CD4-positive, CD25-positive, alpha-beta regulatory T cell (primary cell): ENCODE results near the gene INKA2. TPM values are rescaled to one million over a fixed set of nuclear protein-coding genes. Genes with fewer than 3 reads are reported as not detected.
"Not testable (repeated sequence)": the region's sequence is repeated elsewhere in the genome, so short reads cannot be mapped to it uniquely, and the experiment has no call there.

ENCODE experiments used
- ATAC-seq, 2 donors: fragments of 150-1000 bp; cut with Tn5 transposase; one replicate each; pipeline ENCODE4 v1.10.0; 2021; ENCODE audit warnings: low read depth in 2 of 2, moderate number of reproducible peaks in 2 of 2, moderate library complexity in 1 of 2
- DNase-seq, 3 donors: peaks; one replicate each; pipeline versions ENCODE4 v3.0.0 to v3.0.0-alpha.2; 2012 to 2022; ENCODE audit warnings: mixed read lengths in 1 of 3
- H3K27ac ChIP-seq: one replicate; pipeline ENCODE4 v1.7.0; 2013; ENCODE audit warnings: mild to moderate bottlenecking, low read length; ENCODE audit not compliant: insufficient read depth, poor library complexity, severe bottlenecking
- H3K27me3 ChIP-seq: one replicate; pipeline ENCODE4 v1.7.0; 2013; ENCODE audit warnings: low read length; ENCODE audit not compliant: control insufficient read depth, insufficient read depth
- H3K36me3 ChIP-seq: one replicate; pipeline ENCODE4 v1.7.0; 2013; ENCODE audit warnings: mild to moderate bottlenecking, low read length, moderate library complexity; ENCODE audit not compliant: control insufficient read depth, insufficient read depth
- H3K4me1 ChIP-seq: 2 replicates; pipeline ENCODE4 v1.7.0; 2013; ENCODE audit warnings: mild to moderate bottlenecking, low read length; ENCODE audit not compliant: insufficient read depth, control insufficient read depth, poor library complexity, severe bottlenecking
- H3K4me3 ChIP-seq: one replicate; pipeline ENCODE4 v1.7.0; 2013; ENCODE audit warnings: low read depth, mild to moderate bottlenecking, low read length, moderate library complexity
- H3K9me3 ChIP-seq, 2 experiments: 1 replicate in 1 of 2; 2 replicates in 1 of 2; pipeline ENCODE4 v1.7.0; 2013; ENCODE audit warnings: low read length in 2 of 2, mild to moderate bottlenecking in 1 of 2, moderate library complexity in 1 of 2; ENCODE audit not compliant: control insufficient read depth in 2 of 2
- H3K27ac Mint-ChIP-seq, 3 donors: one replicate each; pipeline ENCODE4 v1.8.0; 2020 to 2022; ENCODE audit warnings: mild to moderate bottlenecking in 3 of 3, mixed read lengths in 3 of 3, moderate library complexity in 2 of 3
- H3K27me3 Mint-ChIP-seq: one replicate; pipeline ENCODE4 v1.8.0; 2022; ENCODE audit warnings: mild to moderate bottlenecking, mixed read lengths
- H3K36me3 Mint-ChIP-seq: one replicate; pipeline ENCODE4 v1.8.0; 2020; ENCODE audit warnings: mixed read lengths
- H3K4me1 Mint-ChIP-seq, 4 donors: one replicate each; pipeline ENCODE4 v1.8.0; 2020 to 2022; ENCODE audit warnings: mixed read lengths in 4 of 4, mild to moderate bottlenecking in 1 of 4
- H3K4me3 Mint-ChIP-seq, 4 donors: one replicate each; pipeline ENCODE4 v1.8.0; 2020 to 2022; ENCODE audit warnings: mild to moderate bottlenecking in 4 of 4, mixed read lengths in 4 of 4, moderate library complexity in 3 of 4
- H3K9me3 Mint-ChIP-seq, 7 donors: one replicate each; pipeline ENCODE4 v1.8.0; 2020 to 2022; ENCODE audit warnings: mixed read lengths in 7 of 7, mild to moderate bottlenecking in 3 of 7, moderate library complexity in 2 of 7
- polyA plus RNA-seq, 4 donors: library from polyadenylated mRNA; unstranded; fragments of 300-500 nt; fragmentation: Illumina TruSeq; gene quantifications; one replicate each; pipeline ENCODE4 v1.2.3, GENCODE V29; 2021
- total RNA-seq: library from RNA; stranded (reverse); gene quantifications from one replicate; pipeline ENCODE4 v1.2.3, GENCODE V29; 2022

INKA2 gene
- total and polyA plus RNA-seq, 5 donors from 2014 or later: 0.31 TPM; not detected in 4

- not testable (repeated sequence) for H3K9me3 ChIP-seq, DNase-seq, H3K4me3 ChIP-seq, H3K9me3 Mint-ChIP-seq, H3K36me3 Mint-ChIP-seq, ATAC-seq, H3K27ac ChIP-seq, H3K27ac Mint-ChIP-seq, H3K36me3 ChIP-seq
- peaks cover 31% of the 10 kb centered on the region for H3K4me1 ChIP-seq
- peaks cover 13% of the 10 kb centered on the region for H3K27me3 ChIP-seq
- Mint-ChIP-seq H3K27me3 (peaks cover 44% of the 10 kb centered on the region), H3K4me3 (peak overlapping the region in 2 of 4 donors; percentile 73 to 87), H3K4me1 (peaks cover 0 to 25% (median 14%) of the 10 kb centered on the region in 4 donors)
These were observed 3.1 kb upstream of the INKA2 start for GRCh38 chr1:111742292-111742691.

- H3K27me3 Mint-ChIP-seq: peaks cover 44% of the 10 kb centered on the region
- peak overlapping the region; percentile 62 for H3K4me3 ChIP-seq
These were observed 950 bp upstream of the INKA2 start for GRCh38 chr1:111739925-111740765.

GRCh38 chr1:111738436-111739193 lies 580 bp downstream of the INKA2 start:
- no peak overlapping the region for H3K27ac ChIP-seq
- H3K4me1 ChIP-seq: peaks cover 31% of the 10 kb centered on the region
- H3K36me3 Mint-ChIP-seq: no peaks in the 10 kb centered on the region
- H3K27me3 ChIP-seq: peaks cover 25% of the 10 kb centered on the region
- peaks cover 0 to 25% (median 14%) of the 10 kb centered on the region in 4 donors for H3K4me1 Mint-ChIP-seq
- peak overlapping the region; percentile 62 for H3K4me3 ChIP-seq
- H3K9me3 ChIP-seq: no peaks in the 10 kb centered on the region
- H3K9me3 Mint-ChIP-seq: peaks cover 0 to 2% (median 0%) of the 10 kb centered on the region in 7 donors
- peak overlapping the region in 1 of 3 donors; percentile 65 for H3K27ac Mint-ChIP-seq
- H3K36me3 ChIP-seq: no peaks in the 10 kb centered on the region
- peaks cover 35% of the 10 kb centered on the region for H3K27me3 Mint-ChIP-seq
- DNase-seq: peak in 2 of 3 donors; percentile 33 to 67
- H3K4me3 Mint-ChIP-seq: peak overlapping the region; percentile 75 to 91 (median 90)
- peak; percentile 43 to 48 for ATAC-seq

More at GRCh38 chr1:111739925-111740765, 950 bp upstream of the INKA2 start:
- ATAC-seq: peak in 1 of 2 donors; percentile 20
- Mint-ChIP-seq H3K36me3 (no peaks in the 10 kb centered on the region), H3K4me3 (peak overlapping the region; percentile 75 to 90 (median 82)), H3K4me1 (peaks cover 0 to 25% (median 14%) of the 10 kb centered on the region in 4 donors), H3K27ac (no peak overlapping the region), H3K9me3 (peaks cover 0 to 2% (median 0%) of the 10 kb centered on the region in 7 donors)
- H3K27me3 ChIP-seq: peaks cover 25% of the 10 kb centered on the region
- DNase-seq: peak in 1 of 3 donors; percentile 24
- no peaks in the 10 kb centered on the region for H3K36me3 ChIP-seq
- peaks cover 31% of the 10 kb centered on the region for H3K4me1 ChIP-seq
- no peak overlapping the region for H3K27ac ChIP-seq
- H3K9me3 ChIP-seq: no peaks in the 10 kb centered on the region

GRCh38 chr1:111738133-111738435 lies 1.1 kb downstream of the INKA2 start:
- Histone ChIP-seq H3K4me3 (no peak overlapping the region), H3K36me3 (no peaks in the 10 kb centered on the region), H3K27ac (no peak overlapping the region), H3K4me1 (peaks cover 31% of the 10 kb centered on the region), H3K9me3 (no peaks in the 10 kb centered on the region), H3K27me3 (peaks cover 25% of the 10 kb centered on the region)
- ATAC-seq (peak in 1 of 2 donors; percentile 2), DNase-seq (peak in 1 of 3 donors; percentile 42)
- H3K4me3 Mint-ChIP-seq: peak overlapping the region; percentile 53 to 91 (median 80)
- peaks cover 0 to 25% (median 14%) of the 10 kb centered on the region in 4 donors for H3K4me1 Mint-ChIP-seq
- H3K27me3 Mint-ChIP-seq: peaks cover 31% of the 10 kb centered on the region
- peaks cover 0 to 2% (median 0%) of the 10 kb centered on the region in 7 donors for H3K9me3 Mint-ChIP-seq
- H3K36me3 Mint-ChIP-seq: no peaks in the 10 kb centered on the region
- H3K27ac Mint-ChIP-seq: peak overlapping the region in 2 of 3 donors; percentile 47 to 72

- Mint-ChIP-seq H3K27ac (peak overlapping the region in 2 of 3 donors; percentile 47 to 72), H3K4me1 (peaks cover 0 to 25% (median 14%) of the 10 kb centered on the region in 4 donors), H3K4me3 (peak overlapping the region; percentile 52 to 91 (median 80)), H3K27me3 (peaks cover 29% of the 10 kb centered on the region), H3K36me3 (no peaks in the 10 kb centered on the region), H3K9me3 (peaks cover 0 to 2% (median 0%) of the 10 kb centered on the region in 7 donors)
- Histone ChIP-seq H3K27ac (no peak overlapping the region), H3K9me3 (no peaks in the 10 kb centered on the region), H3K4me1 (peaks cover 31% of the 10 kb centered on the region), H3K4me3 (no peak overlapping the region), H3K36me3 (no peaks in the 10 kb centered on the region), H3K27me3 (peaks cover 23% of the 10 kb centered on the region)
- DNase-seq (no peak), ATAC-seq (no peak)
These were observed 1.7 kb downstream of the INKA2 start for GRCh38 chr1:111737216-111738132.

GRCh38 chr1:111736548-111737215 lies 2.5 kb downstream of the INKA2 start:
- Mint-ChIP-seq H3K36me3 (no peaks in the 10 kb centered on the region), H3K27ac (no peak overlapping the region)

More at GRCh38 chr1:111736548-111737215, 2.5 kb downstream of the INKA2 start:
- H3K4me1 Mint-ChIP-seq: peaks cover 0 to 25% (median 14%) of the 10 kb centered on the region in 4 donors
- DNase-seq (no peak), ATAC-seq (no peak)
- Histone ChIP-seq H3K9me3 (no peaks in the 10 kb centered on the region), H3K27me3 (peaks cover 23% of the 10 kb centered on the region), H3K4me3 (no peak overlapping the region), H3K4me1 (peaks cover 31% of the 10 kb centered on the region), H3K27ac (no peak overlapping the region), H3K36me3 (no peaks in the 10 kb centered on the region)
- H3K4me3 Mint-ChIP-seq: peak overlapping the region in 2 of 4 donors; percentile 52 to 91
- H3K9me3 Mint-ChIP-seq: peaks cover 0 to 2% (median 0%) of the 10 kb centered on the region in 7 donors
- H3K27me3 Mint-ChIP-seq: peaks cover 31% of the 10 kb centered on the region
